Astrocyte (in vitro differentiated cells and primary cell): ENCODE data around the gene E4F1. TPM values are rescaled to one million over a fixed set of nuclear protein-coding genes. Genes with fewer than 3 reads are reported as not detected.
A peak's percentile ranks its signal among the peaks of the same experiment; 100 is the strongest.

Source experiments
- DNase-seq: peaks from one replicate; pipeline ENCODE4 v3.0.0-alpha.2; 2010; ENCODE audit warnings: low read depth
- FAIRE-seq: peaks from 2 replicates; lab custom pipeline; 2011; peaks lifted over from hg19 to GRCh38; lab: Jason Lieb, UNC
- H2AFZ ChIP-seq: 2 replicates; pipeline ENCODE4 v1.6.0; 2012; ENCODE audit warnings: low read depth, low read length, inconsistent platforms
- H3K27ac ChIP-seq: 2 replicates; pipeline ENCODE4 v1.5.1; 2011; ENCODE audit warnings: low read depth, low read length, inconsistent platforms
- H3K27me3 ChIP-seq: 2 replicates; pipeline ENCODE4 v1.6.0; 2011; ENCODE audit warnings: low read length, inconsistent platforms; ENCODE audit not compliant: insufficient read depth
- H3K36me3 ChIP-seq: 2 replicates; pipeline ENCODE4 v1.5.1; 2011; ENCODE audit warnings: low read length, inconsistent platforms; ENCODE audit not compliant: insufficient read depth
- H3K4me1 ChIP-seq: 2 replicates; pipeline ENCODE4 v1.5.1; 2011; ENCODE audit warnings: low read length, inconsistent platforms; ENCODE audit not compliant: insufficient read depth
- H3K4me2 ChIP-seq: 2 replicates; pipeline ENCODE4 v1.6.0; 2012; ENCODE audit warnings: low read length, inconsistent platforms
- H3K4me3 ChIP-seq: 2 replicates; pipeline ENCODE4 v1.5.1; 2011; ENCODE audit warnings: low read depth, mild to moderate bottlenecking, low read length, inconsistent platforms; ENCODE audit not compliant: insufficient read depth
- H3K79me2 ChIP-seq: 2 replicates; pipeline ENCODE4 v1.6.0; 2012; ENCODE audit warnings: mild to moderate bottlenecking, low read length, inconsistent platforms; ENCODE audit not compliant: insufficient read depth
- H3K9ac ChIP-seq: 2 replicates; pipeline ENCODE4 v1.6.0; 2012; ENCODE audit warnings: mild to moderate bottlenecking, low read length, inconsistent platforms
- H3K9me3 ChIP-seq: 2 replicates; pipeline ENCODE4 v1.5.1; 2012; ENCODE audit warnings: low read depth, mild to moderate bottlenecking, low read length, inconsistent platforms; ENCODE audit not compliant: insufficient read depth
- H4K20me1 ChIP-seq: 2 replicates; pipeline ENCODE4 v1.6.0; 2012; ENCODE audit warnings: low read length, inconsistent platforms; ENCODE audit not compliant: insufficient read depth
- H3K27ac Mint-ChIP-seq: one replicate; pipeline ENCODE4 v1.8.0; 2021; ENCODE audit warnings: mild to moderate bottlenecking, mixed read lengths; ENCODE audit not compliant: unreplicated experiment
- H3K27me3 Mint-ChIP-seq: one replicate; pipeline ENCODE4 v1.8.0; 2021; ENCODE audit warnings: low read depth, mixed read lengths; ENCODE audit not compliant: unreplicated experiment
- H3K36me3 Mint-ChIP-seq: one replicate; pipeline ENCODE4 v1.8.0; 2021; ENCODE audit warnings: low read depth, mixed read lengths; ENCODE audit not compliant: unreplicated experiment
- H3K4me1 Mint-ChIP-seq: one replicate; pipeline ENCODE4 v1.8.0; 2021; ENCODE audit warnings: low read depth, mixed read lengths; ENCODE audit not compliant: unreplicated experiment
- H3K4me3 Mint-ChIP-seq: one replicate; pipeline ENCODE4 v1.8.0; 2021; ENCODE audit warnings: mild to moderate bottlenecking, moderate library complexity, mixed read lengths; ENCODE audit not compliant: unreplicated experiment
- H3K9me3 Mint-ChIP-seq: one replicate; pipeline ENCODE4 v1.8.0; 2021; ENCODE audit warnings: mild to moderate bottlenecking, mixed read lengths; ENCODE audit not compliant: unreplicated experiment
- CTCF ChIP-seq: IDR thresholded peaks from 2 replicates; pipeline ENCODE4 v1.5.1; 2011; ENCODE audit warnings: low read depth, mild to moderate bottlenecking, inconsistent platforms, low read length, moderate library complexity; ENCODE audit not compliant: insufficient read depth
- EZH2 ChIP-seq: IDR thresholded peaks from 2 replicates; pipeline ENCODE4 v1.6.1; 2012; ENCODE audit warnings: mild to moderate bottlenecking, low read length, inconsistent platforms; ENCODE audit not compliant: insufficient read depth
- total RNA-seq: library from RNA; stranded (reverse); gene quantifications from 2 replicates; pipeline ENCODE4 v1.2.1, GENCODE V29; 2021

The E4F1 gene
- total RNA-seq, 1 donor from 2014 or later = 22.8 TPM

GRCh38 chr16:2234813-2235170 lies 11.4 kb downstream of the E4F1 start:
- no peak overlapping the region for H3K4me3 ChIP-seq
- no peak for DNase-seq
- no peak for TF ChIP-seq CTCF
- TF ChIP-seq EZH2 = no peak
- peaks cover 6% of the 10 kb centered on the region for H3K36me3 Mint-ChIP-seq
- H3K4me1 ChIP-seq = peaks cover 10% of the 10 kb centered on the region
- no peak overlapping the region for H3K27ac Mint-ChIP-seq
- no peak overlapping the region for H3K9ac ChIP-seq
- H3K9me3 ChIP-seq = no peaks in the 10 kb centered on the region
- FAIRE-seq = no peak
- H3K9me3 Mint-ChIP-seq = no peaks in the 10 kb centered on the region
- H3K4me3 Mint-ChIP-seq = no peak overlapping the region
- no peaks in the 10 kb centered on the region for H3K79me2 ChIP-seq
- H2AFZ ChIP-seq = no peak overlapping the region
- H4K20me1 ChIP-seq = peaks cover 42% of the 10 kb centered on the region
- H3K27me3 ChIP-seq = peaks cover 4% of the 10 kb centered on the region
- no peak overlapping the region for H3K4me2 ChIP-seq
- peaks cover 4% of the 10 kb centered on the region for H3K36me3 ChIP-seq
- no peak overlapping the region for H3K27ac ChIP-seq
- H3K4me1 Mint-ChIP-seq = no peaks in the 10 kb centered on the region
- no peaks in the 10 kb centered on the region for H3K27me3 Mint-ChIP-seq

GRCh38 chr16:2235234-2235651 lies 11.9 kb downstream of the E4F1 start:
- peaks cover 4% of the 10 kb centered on the region for H3K36me3 ChIP-seq
- no peak for FAIRE-seq
- no peak overlapping the region for H3K4me2 ChIP-seq
- peaks cover 39% of the 10 kb centered on the region for H4K20me1 ChIP-seq
- peaks cover 4% of the 10 kb centered on the region for H3K27me3 ChIP-seq
- no peak overlapping the region for H2AFZ ChIP-seq
- no peak overlapping the region for H3K27ac ChIP-seq
- Mint-ChIP-seq H3K27ac (no peak overlapping the region), H3K27me3 (no peaks in the 10 kb centered on the region), H3K4me1 (no peaks in the 10 kb centered on the region), H3K36me3 (peaks cover 3% of the 10 kb centered on the region), H3K4me3 (no peak overlapping the region), H3K9me3 (no peaks in the 10 kb centered on the region)
- no peak for DNase-seq
- no peak overlapping the region for H3K9ac ChIP-seq
- no peaks in the 10 kb centered on the region for H3K9me3 ChIP-seq
- peaks cover 10% of the 10 kb centered on the region for H3K4me1 ChIP-seq
- TF ChIP-seq CTCF (no peak), EZH2 (no peak)
- H3K4me3 ChIP-seq = no peak overlapping the region
- no peaks in the 10 kb centered on the region for H3K79me2 ChIP-seq

DNA sequence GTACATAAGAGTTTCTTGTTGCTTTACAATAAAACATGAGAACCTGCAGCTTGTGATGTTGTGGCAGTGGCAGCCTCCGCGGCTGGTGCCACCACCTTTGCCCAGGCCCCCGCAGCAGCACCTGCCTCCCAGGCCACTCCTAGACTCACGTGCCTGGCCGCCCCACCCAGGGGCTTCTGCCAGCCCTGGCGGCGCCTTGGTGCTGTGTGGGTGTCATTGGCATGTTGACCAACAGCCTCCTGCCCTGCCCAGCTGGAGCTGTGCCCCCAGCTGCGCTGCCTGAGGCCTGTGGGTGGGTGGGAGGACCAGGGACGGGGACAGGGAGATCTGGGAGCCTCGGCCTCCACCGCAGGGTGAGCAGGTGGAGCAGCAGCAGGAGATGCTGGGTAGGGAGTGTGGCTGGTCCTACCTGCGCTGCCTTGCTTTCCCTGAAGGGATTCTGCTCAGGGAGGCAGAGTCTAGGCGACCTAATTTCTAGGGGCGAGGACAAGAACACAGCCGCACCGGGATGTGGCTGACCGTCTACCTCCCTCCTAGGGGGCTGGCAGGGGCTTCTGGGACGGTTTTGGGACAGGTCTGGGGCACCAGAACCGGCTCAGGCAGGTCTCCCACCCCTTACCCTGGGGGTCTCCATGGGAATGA lies 12.4 kb downstream of the E4F1 start:
- Mint-ChIP-seq H3K4me3 (no peak overlapping the region), H3K9me3 (no peaks in the 10 kb centered on the region), H3K27ac (peak overlapping the region; percentile 26), H3K4me1 (no peaks in the 10 kb centered on the region), H3K27me3 (no peaks in the 10 kb centered on the region), H3K36me3 (peaks cover 3% of the 10 kb centered on the region)
- Histone ChIP-seq H3K4me1 (peaks cover 10% of the 10 kb centered on the region), H2AFZ (no peak overlapping the region), H3K27me3 (peaks cover 4% of the 10 kb centered on the region), H3K9me3 (no peaks in the 10 kb centered on the region), H3K4me3 (no peak overlapping the region), H4K20me1 (peaks cover 33% of the 10 kb centered on the region), H3K79me2 (no peaks in the 10 kb centered on the region), H3K4me2 (peak overlapping the region; percentile 81), H3K27ac (no peak overlapping the region), H3K36me3 (peaks cover 4% of the 10 kb centered on the region), H3K9ac (no peak overlapping the region)
- DNase-seq (no peak), FAIRE-seq (no peak)
- TF ChIP-seq EZH2 (no peak), CTCF (no peak)
